Esophagus (tissue), 2 donors: ENCODE measurements around the gene EFCAB6. TPM values are rescaled to one million over a fixed set of nuclear protein-coding genes. Genes with fewer than 3 reads are reported as not detected.

ENCODE experiments used
- H3K27ac ChIP-seq, 2 donors: one replicate each; pipeline ENCODE4 v1.5.1; 2013; ENCODE audit warnings: low read depth in 2 of 2, mild to moderate bottlenecking in 2 of 2, inconsistent platforms in 1 of 2, low read length in 1 of 2, moderate library complexity in 1 of 2
- H3K27me3 ChIP-seq, 2 donors: one replicate each; pipeline ENCODE4 v1.6.1; 2013; ENCODE audit warnings: low read length in 2 of 2, control low read depth in 1 of 2, mild to moderate bottlenecking in 1 of 2; ENCODE audit not compliant: insufficient read depth in 2 of 2, control insufficient read depth in 1 of 2
- H3K36me3 ChIP-seq, 2 donors: one replicate each; pipeline ENCODE4 v1.6.1; 2013; ENCODE audit warnings: low read length in 1 of 2; ENCODE audit not compliant: control insufficient read depth in 2 of 2, insufficient read depth in 2 of 2
- H3K4me1 ChIP-seq, 2 donors: one replicate each; pipeline ENCODE4 v1.6.1; 2013; ENCODE audit warnings: low read length in 1 of 2; ENCODE audit not compliant: control insufficient read depth in 2 of 2, insufficient read depth in 2 of 2
- H3K4me3 ChIP-seq, 2 donors: one replicate each; pipeline ENCODE4 v1.5.1; 2013; ENCODE audit warnings: low read length in 2 of 2, mild to moderate bottlenecking in 2 of 2, low read depth in 1 of 2, moderate library complexity in 1 of 2
- H3K9me3 ChIP-seq, 2 donors: one replicate each; pipeline ENCODE4 v1.6.1; 2013; ENCODE audit warnings: mild to moderate bottlenecking in 2 of 2, low read depth in 1 of 2, low read length in 1 of 2, moderate library complexity in 1 of 2; ENCODE audit not compliant: control insufficient read depth in 2 of 2, insufficient read depth in 1 of 2
- WGBS, 2 donors: extraction: QIAGEN DNeasy Blood & Tissue Kit; methylation state at CpG; one replicate each; pipeline ENCODE4 v1.1.7; 2013; 5-methylcytosine and 5-hydroxymethylcytosine counted together
- polyA plus RNA-seq, 2 donors: library from polyadenylated mRNA; stranded (reverse); fragments of 200-250 nt; gene quantifications; one replicate each; pipeline ENCODE4 v1.2.3, GENCODE V29; 2013
- donor health status: healthy with polysubstance abuse.
- donor health status: Bipolar disorder and iron deficiency.

Gene EFCAB6
- polyA plus RNA-seq, 2 donors = 0.24 to 0.29 TPM

DNA sequence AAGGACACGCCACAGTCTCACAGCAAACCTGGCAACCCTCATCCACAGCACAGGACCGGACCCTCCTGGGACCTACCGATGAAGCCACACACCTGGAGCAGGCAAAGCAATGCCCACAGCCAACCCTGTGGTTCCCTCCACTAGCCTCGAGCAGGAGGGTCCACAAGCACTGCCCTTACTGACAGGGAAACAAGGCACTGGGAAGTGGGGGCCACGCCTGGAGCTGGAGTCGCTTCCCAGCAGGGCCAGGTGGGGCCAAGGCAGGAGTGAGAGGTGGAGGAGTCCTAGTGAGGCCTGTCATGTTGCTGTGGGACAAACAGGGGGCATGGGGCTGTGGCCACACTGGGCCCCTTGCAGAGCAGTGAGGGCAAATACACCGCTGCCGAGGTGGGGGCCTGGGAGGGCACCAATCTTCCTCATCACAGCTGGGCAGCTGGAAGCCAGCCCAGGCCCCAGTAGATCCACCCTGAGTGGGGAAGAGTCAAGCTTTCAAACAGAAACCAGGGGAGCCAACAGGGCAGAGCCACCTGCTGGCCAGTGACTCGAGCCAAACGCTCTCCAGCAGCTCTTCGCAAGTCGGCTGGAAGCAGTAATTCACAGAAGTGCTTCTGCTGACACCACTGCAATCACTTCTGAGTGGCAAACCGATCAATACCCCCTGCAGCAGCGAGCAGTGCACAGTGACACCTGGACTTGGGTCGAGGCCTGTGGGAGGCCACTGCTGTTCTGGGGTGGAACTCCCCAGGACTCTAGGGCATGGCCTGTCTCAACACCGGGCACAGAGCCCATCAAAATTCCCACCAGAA lies 36.5 kb upstream of the EFCAB6 start:
- Histone ChIP-seq H3K4me3 (no peak overlapping the region), H3K4me1 (peaks cover 0 to 3% of the 10 kb centered on the region in 2 donors), H3K27me3 (peaks cover 0 to 4% of the 10 kb centered on the region in 2 donors), H3K36me3 (no peaks in the 10 kb centered on the region), H3K9me3 (no peaks in the 10 kb centered on the region), H3K27ac (no peak overlapping the region)
- 51 to 57% methylated on average over 16 of the region's 16 CpGs for WGBS, 2 donors

DNA sequence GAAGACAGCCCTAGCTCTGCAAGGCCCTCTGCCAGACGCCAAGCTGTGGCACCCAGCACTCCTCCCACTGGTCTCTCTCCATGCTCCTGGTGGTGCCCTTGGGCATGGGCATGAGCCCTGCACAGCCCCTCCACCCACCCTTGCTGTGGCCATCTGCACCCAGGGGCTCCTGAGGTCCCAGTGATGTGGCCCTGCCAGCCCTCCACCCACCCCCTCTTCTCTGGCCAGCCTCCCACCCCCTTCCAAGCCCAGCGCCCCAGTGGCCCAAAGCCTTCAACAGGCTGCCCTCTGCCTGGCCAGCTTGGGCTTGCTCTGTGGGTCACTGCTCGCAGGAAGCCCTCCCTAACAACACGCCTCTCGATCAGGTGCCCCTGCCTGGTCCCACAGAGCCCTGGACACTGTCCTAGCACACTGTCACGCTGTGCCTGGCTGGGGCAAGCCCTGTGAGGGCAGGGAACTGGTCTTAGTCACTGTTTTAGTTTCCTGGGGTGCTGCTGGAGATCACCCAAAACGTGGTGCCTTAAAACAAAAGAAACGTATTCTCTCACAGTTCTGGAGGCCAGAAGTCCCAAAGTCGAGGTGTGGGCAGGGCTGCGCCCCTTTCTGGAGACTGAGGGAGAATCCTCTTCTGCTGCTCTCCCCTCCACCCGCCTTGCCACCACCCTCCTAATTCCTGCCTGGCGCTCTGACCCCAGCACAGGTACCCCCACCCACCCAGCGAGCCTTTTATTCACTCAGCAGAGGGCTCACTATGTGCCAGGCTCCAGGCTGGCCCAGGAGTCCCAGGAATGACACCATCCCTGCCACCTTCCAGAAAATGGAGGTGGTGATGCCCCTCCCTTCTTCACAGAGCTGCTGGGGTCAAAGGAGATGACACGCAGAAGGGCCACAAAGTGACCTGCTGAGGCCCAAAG lies 35.5 kb upstream of the EFCAB6 start:
- Histone ChIP-seq H3K4me3 (no peak overlapping the region), H3K36me3 (no peaks in the 10 kb centered on the region), H3K9me3 (no peaks in the 10 kb centered on the region), H3K4me1 (no peaks in the 10 kb centered on the region), H3K27ac (no peak overlapping the region), H3K27me3 (peaks cover 0 to 4% of the 10 kb centered on the region in 2 donors)
- WGBS, 2 donors = 76 to 81% methylated on average over 14 of the region's 14 CpGs

DNA sequence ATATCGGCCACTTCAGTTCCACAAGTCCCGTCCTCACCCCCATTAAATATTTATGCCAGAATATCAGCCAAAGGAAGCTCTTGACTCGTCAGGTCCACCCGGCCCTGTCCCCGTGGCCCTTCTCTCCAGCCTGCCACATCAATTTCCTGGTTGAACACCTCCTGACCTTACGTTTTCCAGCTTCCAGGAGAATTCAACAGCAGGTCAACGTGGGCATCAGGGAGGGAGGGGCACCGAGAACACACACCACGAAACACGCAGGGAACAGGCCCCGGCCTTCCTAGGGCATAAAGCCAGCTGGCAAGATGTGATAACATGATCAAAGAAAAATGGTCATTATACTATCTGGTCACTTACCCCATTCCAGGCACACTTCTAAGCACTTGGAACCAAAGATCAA lies 34.9 kb upstream of the EFCAB6 start:
- 70 to 71% methylated on average over 11 of the region's 11 CpGs for WGBS, 2 donors

DNA sequence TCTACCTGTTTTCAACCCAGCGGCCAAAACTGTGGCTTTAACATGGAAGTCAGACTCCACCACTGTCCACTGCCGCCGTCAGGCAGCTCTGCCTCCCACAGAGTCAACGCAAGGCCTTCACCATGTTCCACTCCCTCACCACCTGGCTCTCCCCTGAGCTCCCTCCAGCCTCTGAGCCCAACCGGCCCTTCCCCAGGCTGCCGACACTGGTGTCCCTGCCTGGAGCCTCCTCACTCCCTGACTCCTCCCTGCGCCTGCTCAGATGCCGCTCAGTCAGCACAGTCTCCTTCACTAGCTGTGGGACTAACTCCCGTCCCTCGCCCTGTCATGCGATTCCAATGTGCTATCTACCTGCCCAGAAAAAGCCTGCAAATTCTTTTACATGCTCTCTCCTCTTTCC lies 33.9 kb upstream of the EFCAB6 start:
- Histone ChIP-seq H3K27me3 (peaks cover 0 to 4% of the 10 kb centered on the region in 2 donors), H3K9me3 (no peaks in the 10 kb centered on the region), H3K4me3 (no peak overlapping the region), H3K27ac (no peak overlapping the region), H3K4me1 (no peaks in the 10 kb centered on the region), H3K36me3 (no peaks in the 10 kb centered on the region)
- 78 to 82% methylated on average over 11 of the region's 11 CpGs for WGBS, 2 donors

More for the DNA sequence above, 34.9 kb upstream of the EFCAB6 start:
- no peak overlapping the region for H3K27ac ChIP-seq
- no peaks in the 10 kb centered on the region for H3K4me1 ChIP-seq
- no peak overlapping the region for H3K4me3 ChIP-seq
- H3K9me3 ChIP-seq = no peaks in the 10 kb centered on the region
- no peaks in the 10 kb centered on the region for H3K36me3 ChIP-seq
- H3K27me3 ChIP-seq = peaks cover 0 to 4% of the 10 kb centered on the region in 2 donors

DNA sequence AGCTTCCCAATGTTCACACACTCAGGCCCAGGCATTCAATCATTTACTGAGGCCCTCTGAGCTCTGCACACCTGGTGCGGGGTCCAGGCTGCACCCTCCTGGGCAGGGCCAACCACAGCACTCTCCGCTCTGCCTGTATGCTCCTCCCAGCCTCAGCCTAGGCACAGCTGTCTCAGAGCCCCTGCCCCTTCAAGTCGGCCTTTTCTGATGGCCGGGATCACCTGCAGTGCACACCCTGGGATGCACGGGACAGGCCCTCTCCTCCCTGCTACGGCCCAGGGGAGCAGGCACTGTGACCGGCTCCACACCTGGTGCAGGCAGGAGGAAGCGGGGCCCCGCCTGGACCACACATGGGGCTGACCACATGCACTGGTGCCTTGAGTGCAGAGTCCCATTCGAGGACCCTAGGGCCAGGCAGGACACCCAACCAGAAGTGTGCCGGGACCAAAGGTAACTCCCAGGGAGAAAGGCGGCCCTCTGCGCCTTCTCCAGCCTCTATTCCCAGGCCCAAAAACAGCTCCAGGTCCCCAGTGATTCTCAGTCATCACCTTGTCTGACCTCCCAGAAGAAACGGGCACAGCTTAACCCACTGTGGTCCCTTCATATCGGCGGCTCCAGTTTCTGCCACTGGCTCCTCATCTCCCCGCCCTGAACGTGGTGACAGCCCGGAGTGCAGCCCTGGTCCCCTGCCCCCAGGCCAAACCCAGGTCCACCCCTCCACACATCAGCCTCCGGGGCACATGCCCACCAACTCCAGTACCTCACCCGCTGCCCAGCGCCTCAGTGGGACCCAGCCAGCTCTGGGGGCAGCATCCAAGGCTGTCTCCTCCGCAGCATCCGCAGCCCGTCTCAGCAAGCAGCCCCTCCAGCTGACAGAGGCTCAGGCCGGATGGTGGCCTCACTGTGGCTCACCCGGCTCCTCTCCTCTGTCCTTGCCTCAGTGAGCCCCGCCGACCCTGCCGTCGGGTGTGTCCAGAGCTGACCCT lies 32.7 kb upstream of the EFCAB6 start:
- no peaks in the 10 kb centered on the region for H3K4me1 ChIP-seq
- H3K27me3 ChIP-seq = peaks cover 0 to 2% of the 10 kb centered on the region in 2 donors
- H3K4me3 ChIP-seq = no peak overlapping the region
- 82 to 84% methylated on average over 31 of the region's 31 CpGs for WGBS, 2 donors
- no peaks in the 10 kb centered on the region for H3K9me3 ChIP-seq
- no peak overlapping the region for H3K27ac ChIP-seq
- H3K36me3 ChIP-seq = no peaks in the 10 kb centered on the region

DNA sequence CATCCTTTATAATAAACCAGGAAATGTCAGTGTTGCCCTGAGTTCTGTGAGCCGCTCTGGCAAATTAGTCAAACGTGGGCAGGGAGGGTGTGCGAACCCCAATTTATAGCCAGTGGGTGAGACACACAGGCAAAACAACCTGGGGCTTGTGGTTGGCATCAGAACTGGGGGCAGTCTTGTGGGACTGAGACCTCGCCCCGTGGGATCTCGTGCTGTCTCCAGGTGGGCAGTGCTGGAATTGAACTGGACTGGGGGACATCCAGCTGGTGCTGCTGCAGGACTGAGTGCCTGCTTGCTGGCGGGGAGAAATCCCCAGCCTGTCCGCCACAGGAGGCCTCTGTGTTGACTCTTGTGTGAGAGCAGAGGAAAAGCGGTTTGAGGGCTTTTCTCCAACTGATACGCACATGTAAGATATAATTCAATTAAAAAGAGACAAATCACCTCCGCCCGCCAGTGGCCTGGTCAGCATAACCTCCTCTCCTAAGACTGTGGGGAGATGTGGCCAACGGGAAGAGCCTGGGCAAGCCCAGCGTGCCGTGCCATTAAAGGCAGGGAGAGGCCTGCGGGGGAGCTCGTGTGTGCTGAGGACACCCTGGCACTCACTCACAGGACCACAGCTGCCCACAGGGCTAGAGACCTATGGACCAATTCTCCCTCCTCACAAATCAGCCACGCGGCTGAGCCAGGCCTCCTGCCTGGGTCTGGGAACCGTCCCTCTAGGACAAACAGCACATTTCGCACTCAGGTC lies 31.9 kb upstream of the EFCAB6 start:
- H3K9me3 ChIP-seq = no peaks in the 10 kb centered on the region
- H3K4me3 ChIP-seq = no peak overlapping the region
- H3K27ac ChIP-seq = no peak overlapping the region
- 82 to 85% methylated on average over 21 of the region's 21 CpGs for WGBS, 2 donors
- H3K27me3 ChIP-seq = no peaks in the 10 kb centered on the region
- H3K36me3 ChIP-seq = no peaks in the 10 kb centered on the region
- no peaks in the 10 kb centered on the region for H3K4me1 ChIP-seq

DNA sequence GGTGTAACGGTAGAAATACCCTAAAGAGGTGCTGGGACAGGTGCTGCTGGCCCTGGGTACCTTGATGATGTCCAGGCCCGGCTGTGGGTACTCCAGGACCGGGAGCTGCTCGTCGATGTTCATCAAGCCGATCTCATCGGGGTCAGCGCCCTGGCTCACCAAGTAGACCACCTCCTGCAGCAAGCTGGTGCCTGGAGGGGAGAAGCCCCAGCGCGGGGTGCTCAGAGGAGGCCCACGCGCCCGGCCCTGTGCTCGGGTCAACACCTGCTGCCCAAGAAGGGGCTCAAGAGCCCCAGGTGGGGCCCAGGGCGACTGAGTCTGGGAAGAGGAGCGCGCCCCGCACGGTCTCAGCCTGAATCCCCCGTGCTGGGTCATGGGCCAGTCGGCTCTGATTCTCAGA lies 29.6 kb upstream of the EFCAB6 start:
- 89 to 91% methylated on average over 21 of the region's 21 CpGs for WGBS, 2 donors
- H3K4me3 ChIP-seq = no peak overlapping the region
- H3K4me1 ChIP-seq = no peaks in the 10 kb centered on the region
- H3K27ac ChIP-seq = no peak overlapping the region
- no peaks in the 10 kb centered on the region for H3K9me3 ChIP-seq
- H3K36me3 ChIP-seq = no peaks in the 10 kb centered on the region
- no peaks in the 10 kb centered on the region for H3K27me3 ChIP-seq

DNA sequence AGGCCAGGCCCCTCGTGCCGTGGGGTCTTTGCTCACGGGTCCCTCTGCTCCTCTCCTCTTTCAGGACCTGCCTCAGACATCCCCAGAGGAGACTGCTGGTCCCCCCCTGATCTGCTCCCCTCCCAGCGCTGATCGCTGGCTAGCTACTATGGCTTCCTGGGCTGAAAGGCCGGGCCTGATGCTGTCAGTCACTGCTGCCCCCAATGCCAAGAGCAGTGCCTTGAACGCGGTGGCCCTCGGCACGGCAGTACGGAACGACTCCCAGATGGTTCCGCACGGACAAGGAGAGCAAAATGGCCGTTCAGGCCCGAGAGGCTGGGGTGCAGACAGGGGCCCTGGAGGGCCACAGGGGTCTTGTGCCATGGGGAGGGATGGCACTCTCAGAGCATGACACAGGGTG lies 28.7 kb upstream of the EFCAB6 start:
- no peaks in the 10 kb centered on the region for H3K27me3 ChIP-seq
- H3K27ac ChIP-seq = no peak overlapping the region
- no peaks in the 10 kb centered on the region for H3K9me3 ChIP-seq
- no peaks in the 10 kb centered on the region for H3K36me3 ChIP-seq
- 82 to 86% methylated on average over 16 of the region's 16 CpGs for WGBS, 2 donors
- H3K4me3 ChIP-seq = no peak overlapping the region
- no peaks in the 10 kb centered on the region for H3K4me1 ChIP-seq
